ENCODE results near the gene PXK. TPM values are rescaled to one million over a fixed set of nuclear protein-coding genes. Genes with fewer than 3 reads are reported as not detected.

Gene PXK
- total and polyA plus RNA-seq, 2 donors (not counting 1 experiment from before 2014, with no cell fraction given): 54.6 to 65.2 TPM

DNA sequence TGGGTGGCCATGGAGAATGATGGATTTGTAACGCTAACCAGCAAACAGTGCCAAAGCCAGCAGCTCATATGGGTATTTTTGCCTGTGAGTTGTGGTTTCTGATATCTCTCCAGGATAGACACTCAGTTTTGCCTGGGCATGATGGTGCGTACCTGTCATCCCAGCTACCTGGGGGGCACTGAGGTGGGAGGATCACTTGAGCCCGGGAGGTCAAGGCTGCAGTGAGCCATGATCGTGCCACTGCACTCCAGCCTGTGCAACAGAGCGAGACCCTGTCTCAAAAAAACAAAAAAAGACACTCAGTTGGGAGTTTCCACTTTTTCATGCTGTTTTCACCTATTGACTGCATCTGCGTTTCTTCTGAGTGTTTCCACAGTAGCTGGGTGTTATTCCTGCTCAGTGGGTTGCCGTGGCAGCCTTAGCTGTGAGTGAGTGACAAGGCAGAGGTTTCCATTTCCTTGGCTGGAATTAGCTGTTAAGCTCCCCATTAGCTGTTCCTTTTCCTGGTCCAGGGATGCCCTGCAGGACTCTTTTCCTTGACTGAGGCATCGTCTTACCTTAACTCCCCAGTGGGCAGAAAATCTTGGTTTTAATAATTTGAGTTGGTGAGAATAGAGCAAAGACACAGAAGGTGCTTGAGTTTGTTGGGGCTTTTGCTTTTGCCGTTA, 40.9 kb upstream of the PXK start:
- Histone ChIP-seq H3K36me3 (ENCODE audit: control insufficient read depth, insufficient read depth, low read length) (no peaks in the 10 kb centered on the region), H3K4me1 (ENCODE audit: control insufficient read depth, extremely low read depth, insufficient read depth, low read length) (no peaks in the 10 kb centered on the region)

DNA sequence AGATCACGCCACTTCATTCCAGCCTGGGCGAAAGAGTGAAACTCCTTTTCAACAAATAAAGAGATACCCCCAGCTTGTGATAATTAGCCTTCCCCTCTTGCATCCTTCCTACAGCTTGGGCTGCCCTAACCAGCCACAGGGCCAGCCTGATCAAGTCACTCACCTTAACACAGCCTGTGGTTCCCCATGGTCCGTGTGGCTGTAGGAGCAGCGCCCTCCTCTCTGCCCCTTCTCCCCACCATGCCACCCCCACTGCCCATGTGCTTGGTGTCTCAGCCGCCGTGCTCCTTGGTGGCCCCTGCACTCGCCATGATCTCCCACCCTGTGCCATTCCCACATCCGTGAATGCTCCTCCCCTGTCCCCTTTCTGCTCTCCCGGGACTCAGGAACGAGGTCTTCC, 39.8 kb upstream of the PXK start:
- H3K4me3 ChIP-seq (replicated peaks in 1 of 4; ENCODE audit: control extremely low read depth in 1 of 4, insufficient read depth in 1 of 4, low read depth in 3 of 4, low read length in 4 of 4): no peak overlapping the region
- H3K36me3 ChIP-seq (ENCODE audit: control insufficient read depth, insufficient read depth, low read length): no peaks in the 10 kb centered on the region
- H4K20me1 ChIP-seq (ENCODE audit: control insufficient read depth, extremely low read depth, insufficient read depth, low read length): no peaks in the 10 kb centered on the region
- DNase-seq (ENCODE audit: low read depth in 2 of 2): no peak
- no peak overlapping the region for H3K4me2 ChIP-seq (ENCODE audit: extremely low read depth, insufficient read depth, low read length)
- H3K4me1 ChIP-seq (ENCODE audit: control insufficient read depth, extremely low read depth, insufficient read depth, low read length): no peaks in the 10 kb centered on the region
- no peaks in the 10 kb centered on the region for H3K79me2 ChIP-seq (ENCODE audit: control insufficient read depth, insufficient read depth, low read length)
- no peak overlapping the region for H3K27ac ChIP-seq (ENCODE audit: insufficient read depth, low read length)
- H2AFZ ChIP-seq (ENCODE audit: low read length): no peak overlapping the region
- TF ChIP-seq EZH2 (IDR thresholded peaks at IDR 0.05; ENCODE audit: low read length, missing control alignments): no peak
- TF ChIP-seq, protein P1, sequence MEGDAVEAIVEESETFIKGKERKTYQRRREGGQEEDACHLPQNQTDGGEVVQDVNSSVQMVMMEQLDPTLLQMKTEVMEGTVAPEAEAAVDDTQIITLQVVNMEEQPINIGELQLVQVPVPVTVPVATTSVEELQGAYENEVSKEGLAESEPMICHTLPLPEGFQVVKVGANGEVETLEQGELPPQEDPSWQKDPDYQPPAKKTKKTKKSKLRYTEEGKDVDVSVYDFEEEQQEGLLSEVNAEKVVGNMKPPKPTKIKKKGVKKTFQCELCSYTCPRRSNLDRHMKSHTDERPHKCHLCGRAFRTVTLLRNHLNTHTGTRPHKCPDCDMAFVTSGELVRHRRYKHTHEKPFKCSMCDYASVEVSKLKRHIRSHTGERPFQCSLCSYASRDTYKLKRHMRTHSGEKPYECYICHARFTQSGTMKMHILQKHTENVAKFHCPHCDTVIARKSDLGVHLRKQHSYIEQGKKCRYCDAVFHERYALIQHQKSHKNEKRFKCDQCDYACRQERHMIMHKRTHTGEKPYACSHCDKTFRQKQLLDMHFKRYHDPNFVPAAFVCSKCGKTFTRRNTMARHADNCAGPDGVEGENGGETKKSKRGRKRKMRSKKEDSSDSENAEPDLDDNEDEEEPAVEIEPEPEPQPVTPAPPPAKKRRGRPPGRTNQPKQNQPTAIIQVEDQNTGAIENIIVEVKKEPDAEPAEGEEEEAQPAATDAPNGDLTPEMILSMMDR (conservative IDR thresholded peaks at IDR 0.05 in 1 of 2, IDR thresholded peaks at IDR 0.05 in 1 of 2; ENCODE audit: low read depth in 1 of 2, low read length in 2 of 2): no peak
- H3K9ac ChIP-seq (ENCODE audit: insufficient read depth, low read length): no peak overlapping the region
- H3K27me3 ChIP-seq (ENCODE audit: control insufficient read depth, insufficient read depth, low read length): no peaks in the 10 kb centered on the region
- no peaks in the 10 kb centered on the region for H3K9me3 ChIP-seq (ENCODE audit: control insufficient read depth, insufficient read depth, low read depth, low read length)

More for the DNA sequence above, 40.9 kb upstream of the PXK start:
- TF ChIP-seq, protein P1 (conservative IDR thresholded peaks at IDR 0.05 in 1 of 2, IDR thresholded peaks at IDR 0.05 in 1 of 2; ENCODE audit: low read depth in 1 of 2, low read length in 2 of 2): no peak
- TF ChIP-seq EZH2 (IDR thresholded peaks at IDR 0.05; ENCODE audit: low read length, missing control alignments): no peak
- Histone ChIP-seq H4K20me1 (ENCODE audit: control insufficient read depth, extremely low read depth, insufficient read depth, low read length) (no peaks in the 10 kb centered on the region), H3K9me3 (ENCODE audit: control insufficient read depth, insufficient read depth, low read depth, low read length) (no peaks in the 10 kb centered on the region), H3K79me2 (ENCODE audit: control insufficient read depth, insufficient read depth, low read length) (no peaks in the 10 kb centered on the region), H3K27me3 (ENCODE audit: control insufficient read depth, insufficient read depth, low read length) (no peaks in the 10 kb centered on the region), H3K4me3 (replicated peaks in 1 of 4; ENCODE audit: control extremely low read depth in 1 of 4, insufficient read depth in 1 of 4, low read depth in 3 of 4, low read length in 4 of 4) (no peak overlapping the region), H3K9ac (ENCODE audit: insufficient read depth, low read length) (no peak overlapping the region), H3K27ac (ENCODE audit: insufficient read depth, low read length) (no peak overlapping the region), H3K4me2 (ENCODE audit: extremely low read depth, insufficient read depth, low read length) (no peak overlapping the region), H2AFZ (ENCODE audit: low read length) (no peak overlapping the region)
- no peak for DNase-seq (ENCODE audit: low read depth in 2 of 2)

DNA sequence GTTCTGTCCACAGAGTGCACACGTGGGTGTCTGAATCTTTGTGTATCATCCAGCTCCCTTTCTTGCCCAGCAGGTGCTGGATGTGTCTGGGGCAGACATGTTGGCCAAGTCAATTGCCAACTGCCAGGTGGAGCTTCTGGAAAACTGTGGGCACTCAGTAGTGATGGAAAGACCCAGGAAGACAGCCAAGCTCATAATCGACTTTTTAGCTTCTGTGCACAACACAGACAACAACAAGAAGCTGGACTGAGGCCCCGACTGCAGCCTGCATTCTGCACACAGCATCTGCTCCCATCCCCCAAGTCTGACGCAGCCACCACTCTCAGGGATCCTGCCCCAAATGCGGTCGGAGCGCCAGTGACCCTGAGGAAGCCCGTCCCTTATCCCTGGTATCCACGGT, 39.2 kb upstream of the PXK start:
- no peak overlapping the region for H3K4me3 ChIP-seq (replicated peaks in 1 of 4; ENCODE audit: control extremely low read depth in 1 of 4, insufficient read depth in 1 of 4, low read depth in 3 of 4, low read length in 4 of 4)
- no peaks in the 10 kb centered on the region for H3K4me1 ChIP-seq (ENCODE audit: control insufficient read depth, extremely low read depth, insufficient read depth, low read length)
- DNase-seq (ENCODE audit: low read depth in 2 of 2): no peak
- H4K20me1 ChIP-seq (ENCODE audit: control insufficient read depth, extremely low read depth, insufficient read depth, low read length): no peaks in the 10 kb centered on the region
- no peaks in the 10 kb centered on the region for H3K27me3 ChIP-seq (ENCODE audit: control insufficient read depth, insufficient read depth, low read length)
- H3K27ac ChIP-seq (ENCODE audit: insufficient read depth, low read length): no peak overlapping the region
- H3K9me3 ChIP-seq (ENCODE audit: control insufficient read depth, insufficient read depth, low read depth, low read length): no peaks in the 10 kb centered on the region
- no peaks in the 10 kb centered on the region for H3K79me2 ChIP-seq (ENCODE audit: control insufficient read depth, insufficient read depth, low read length)
- H3K4me2 ChIP-seq (ENCODE audit: extremely low read depth, insufficient read depth, low read length): no peak overlapping the region
- TF ChIP-seq, protein P1 (conservative IDR thresholded peaks at IDR 0.05 in 1 of 2, IDR thresholded peaks at IDR 0.05 in 1 of 2; ENCODE audit: low read depth in 1 of 2, low read length in 2 of 2): no peak
- no peak for TF ChIP-seq EZH2 (IDR thresholded peaks at IDR 0.05; ENCODE audit: low read length, missing control alignments)
- no peak overlapping the region for H3K9ac ChIP-seq (ENCODE audit: insufficient read depth, low read length)
- no peak overlapping the region for H2AFZ ChIP-seq (ENCODE audit: low read length)
- H3K36me3 ChIP-seq (ENCODE audit: control insufficient read depth, insufficient read depth, low read length): no peaks in the 10 kb centered on the region

All from fibroblast of lung (primary cell).